NCI-H69 (cell line): ENCODE data around the gene BAIAP2.

ENCODE experiments used
- DNase-seq: peaks from one replicate; lab custom pipeline; 2025; lab: John Stamatoyannopoulos, UW

The BAIAP2 gene

DNA sequence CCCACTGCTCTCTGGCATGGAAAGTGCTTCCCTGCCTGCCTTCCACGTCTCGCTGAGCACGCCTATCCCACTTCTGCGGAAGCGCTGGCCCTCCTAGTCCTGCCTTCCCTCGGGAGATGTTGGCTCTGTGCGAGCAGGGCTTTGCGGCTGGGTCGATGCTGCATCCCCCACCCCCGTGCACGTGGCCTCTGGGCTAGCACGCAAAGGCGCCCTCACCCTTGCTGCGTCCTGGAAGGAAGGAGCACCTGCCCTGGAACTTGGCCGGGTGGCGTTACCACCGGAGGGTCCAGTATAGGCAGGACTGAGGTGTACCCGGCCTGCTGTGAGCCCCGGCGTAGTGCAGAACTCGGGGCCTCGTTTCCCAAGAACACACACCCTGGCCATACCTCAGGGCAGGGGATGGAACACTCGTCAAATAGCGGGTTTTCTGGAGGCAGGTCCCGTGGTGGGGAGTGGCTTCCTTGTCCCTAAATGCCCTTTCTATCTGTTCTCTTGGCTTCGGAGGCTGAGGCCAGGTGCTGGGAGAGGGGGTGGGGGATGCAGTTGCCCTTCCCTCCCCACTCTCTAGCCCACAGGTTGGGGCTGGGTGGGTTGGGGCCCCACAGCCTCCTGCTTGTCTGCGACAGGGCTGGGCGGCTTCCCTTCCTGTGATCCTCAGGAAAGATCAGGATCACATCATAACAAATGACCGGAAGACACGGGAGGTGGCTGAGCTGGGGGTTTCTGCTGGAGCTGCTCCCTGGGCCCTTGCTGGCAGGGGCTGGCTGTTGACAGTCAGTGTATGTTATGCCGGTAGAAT lies 17.4 kb downstream of the BAIAP2 start:
- peak; percentile 77 for DNase-seq

DNA sequence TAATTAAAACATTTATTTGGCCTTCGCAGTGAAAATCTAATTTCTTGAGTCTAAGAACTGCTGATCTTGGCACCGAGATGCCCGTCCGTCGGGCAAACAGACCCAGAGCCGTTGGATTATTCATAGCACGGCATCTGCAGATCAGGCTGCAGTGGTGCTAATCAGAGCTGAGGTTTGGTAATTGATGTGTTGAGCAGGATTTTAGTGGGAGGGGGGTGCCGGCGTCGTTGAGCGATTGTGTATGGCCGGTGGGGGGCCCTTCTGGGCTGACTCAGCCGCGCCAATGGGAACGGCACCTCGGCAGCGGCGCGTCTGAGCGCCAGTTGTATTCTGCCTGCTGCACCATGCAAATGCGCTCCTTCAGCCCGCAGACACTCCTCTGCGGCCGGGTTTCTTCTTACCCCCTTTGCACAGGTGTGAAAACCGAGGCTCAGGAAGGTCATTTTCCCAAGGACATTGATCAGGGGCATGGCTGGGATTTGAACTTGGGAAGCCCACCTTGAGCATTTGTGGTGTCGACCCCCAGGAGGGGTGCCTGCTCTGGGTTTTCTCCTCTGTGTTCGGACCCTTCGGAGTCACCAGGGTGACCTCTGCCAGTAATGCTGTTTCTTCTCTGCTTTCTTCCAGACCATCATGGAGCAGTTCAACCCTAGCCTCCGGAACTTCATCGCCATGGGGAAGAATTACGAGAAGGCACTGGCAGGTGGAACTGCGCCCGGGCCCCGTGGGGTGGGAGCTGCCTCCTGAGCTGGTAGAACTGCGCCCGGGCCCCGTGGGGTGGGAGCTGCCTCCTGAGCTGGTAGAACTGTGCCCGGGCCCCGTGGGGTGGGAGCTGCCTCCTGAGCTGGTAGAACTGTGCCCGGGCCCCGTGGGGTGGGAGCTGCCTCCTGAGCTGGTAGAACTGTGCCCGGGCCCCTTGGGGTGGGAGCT lies 18.4 kb downstream of the BAIAP2 start:
- DNase-seq = peak; percentile 92

DNA sequence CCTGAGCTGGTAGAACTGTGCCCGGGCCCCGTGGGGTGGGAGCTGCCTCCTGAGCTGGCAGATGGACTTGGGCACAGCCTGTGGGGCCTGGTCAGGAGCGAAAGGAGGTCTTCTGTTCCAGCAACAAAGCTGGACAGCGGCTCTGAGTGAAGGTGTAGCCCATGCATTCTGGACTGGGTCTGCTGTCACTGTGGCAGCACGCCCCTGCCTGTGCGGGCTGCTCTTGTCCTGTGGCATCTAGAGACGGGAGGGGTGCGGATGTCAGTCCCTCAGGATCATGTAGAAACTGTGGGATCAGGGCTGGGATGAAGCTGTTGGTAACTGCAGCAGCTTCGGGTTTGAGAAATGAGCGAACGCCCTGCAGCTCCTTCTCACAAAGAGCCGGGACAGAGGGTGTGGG lies 19.4 kb downstream of the BAIAP2 start:
- DNase-seq = no peak

DNA sequence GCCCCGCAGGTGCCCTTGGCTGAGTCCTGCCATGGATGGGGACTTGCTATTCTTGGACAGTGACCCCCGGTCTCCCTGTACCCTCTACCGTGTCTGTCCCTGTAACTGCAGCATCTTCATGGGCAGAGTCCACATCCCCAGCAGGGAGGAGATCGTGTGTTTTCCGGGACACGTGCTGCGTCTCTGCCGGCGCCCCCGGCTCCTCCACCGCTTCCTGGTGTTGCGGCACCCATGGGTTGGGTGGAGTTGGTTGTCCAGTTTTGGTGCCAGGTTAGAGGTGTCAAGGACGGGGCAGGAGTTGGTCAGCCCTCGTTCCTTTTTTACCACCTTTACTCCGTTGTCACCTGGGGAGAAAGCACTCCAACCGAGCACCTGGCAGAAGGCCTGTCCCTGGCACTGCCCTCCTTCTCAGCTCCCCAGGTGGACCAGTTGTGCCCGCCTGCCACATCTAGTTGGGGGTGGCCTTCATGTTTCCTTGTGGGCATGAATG lies 20.0 kb downstream of the BAIAP2 start:
- no peak for DNase-seq

DNA sequence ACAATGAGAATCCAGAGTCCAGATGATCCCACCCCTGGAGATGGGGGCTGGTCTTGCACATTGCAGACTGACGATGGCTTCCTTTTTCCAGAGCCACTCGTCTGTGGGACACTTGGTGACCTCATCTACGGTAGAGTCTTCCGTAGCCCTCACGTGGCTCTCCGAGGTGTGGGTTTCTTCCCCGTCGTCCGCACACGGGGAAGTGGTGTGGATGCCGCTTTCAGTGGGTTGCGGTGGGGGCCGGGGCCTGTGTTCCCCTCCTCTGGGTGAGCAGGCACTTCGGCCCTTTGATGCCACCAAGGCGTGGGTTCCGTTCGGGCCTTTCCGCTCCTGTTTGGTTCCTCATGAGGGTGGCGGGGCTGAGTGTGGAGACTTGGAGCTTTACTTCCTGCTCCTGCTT lies 21.4 kb downstream of the BAIAP2 start:
- no peak for DNase-seq

DNA sequence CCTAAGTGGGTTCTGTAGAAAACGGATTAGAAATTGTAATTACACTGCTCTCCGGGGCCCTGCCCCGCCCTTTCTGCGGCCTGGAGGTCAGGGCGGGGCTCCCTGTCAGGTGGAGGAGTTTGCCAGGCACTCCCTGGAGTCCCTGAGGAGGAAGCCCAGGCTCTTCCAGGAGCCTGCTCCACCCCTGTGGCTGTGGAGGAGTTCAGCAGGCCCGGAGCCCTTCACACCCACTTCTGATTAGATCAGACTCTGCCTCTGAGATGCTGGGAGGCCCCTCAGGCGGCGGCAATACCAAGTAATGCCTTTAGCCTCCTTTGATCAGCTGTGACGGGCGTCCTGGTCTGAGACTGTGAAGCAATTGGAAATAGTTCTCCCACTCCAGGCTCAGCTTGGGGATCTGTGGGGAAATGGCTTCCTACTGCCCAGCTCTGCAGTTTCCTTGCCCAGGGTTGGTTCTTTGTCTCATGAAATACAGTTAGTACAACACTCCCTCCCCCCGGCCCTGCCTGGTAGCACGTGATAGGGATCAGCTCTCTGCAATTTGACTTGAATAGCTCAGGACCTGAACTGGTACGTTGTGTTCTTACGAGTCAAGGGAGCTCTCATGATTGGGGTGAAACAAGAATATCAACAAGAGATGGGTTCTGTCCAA lies 22.3 kb downstream of the BAIAP2 start:
- peak; percentile 28 for DNase-seq

DNA sequence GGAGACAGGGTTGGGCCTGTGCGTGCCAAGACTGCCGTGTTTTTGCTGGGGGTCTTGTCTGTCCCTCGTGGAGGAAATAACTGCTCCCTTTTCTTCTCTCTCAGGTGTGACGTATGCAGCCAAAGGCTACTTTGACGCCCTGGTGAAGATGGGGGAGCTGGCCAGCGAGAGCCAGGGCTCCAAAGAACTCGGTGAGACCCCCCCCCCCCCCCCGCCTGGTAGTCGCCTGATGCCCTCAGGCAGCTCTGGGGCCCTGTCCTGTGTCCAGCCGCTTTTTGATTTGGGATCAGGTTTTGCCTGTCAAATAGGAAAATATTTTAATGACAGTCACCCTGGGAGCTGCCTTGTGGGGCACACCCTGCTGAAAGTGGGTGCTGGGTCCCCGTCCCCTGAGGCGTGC lies 22.8 kb downstream of the BAIAP2 start:
- no peak for DNase-seq

DNA sequence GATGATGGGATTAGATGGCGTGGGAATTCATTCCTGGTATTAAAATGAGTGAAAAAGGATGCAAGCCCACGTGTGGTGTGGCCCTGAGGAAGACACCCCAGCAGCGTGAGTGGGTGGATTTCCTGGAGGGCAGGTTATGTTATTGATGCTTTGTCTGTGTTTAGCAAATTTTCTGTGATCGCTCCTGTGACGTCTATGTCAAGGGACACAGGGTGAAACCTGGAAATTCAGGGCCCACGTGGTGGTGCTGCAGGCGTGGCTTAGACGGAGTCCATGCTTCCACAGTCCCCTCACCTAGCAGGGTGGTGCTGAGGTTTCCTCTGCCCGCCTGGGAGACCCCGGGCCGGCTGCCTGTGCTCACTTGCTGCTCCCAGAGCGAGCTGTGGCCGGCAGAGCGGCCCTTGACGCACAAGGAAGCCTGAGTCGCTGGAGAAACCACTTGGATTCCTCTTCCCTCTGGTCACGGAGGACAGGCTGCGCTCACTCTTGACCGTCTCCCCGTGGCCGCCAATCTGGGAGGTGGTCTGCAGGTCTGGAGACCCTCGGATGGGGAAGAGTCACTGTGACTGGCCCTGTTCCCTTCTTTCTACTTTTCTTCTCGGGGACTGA lies 23.4 kb downstream of the BAIAP2 start:
- no peak for DNase-seq

DNA sequence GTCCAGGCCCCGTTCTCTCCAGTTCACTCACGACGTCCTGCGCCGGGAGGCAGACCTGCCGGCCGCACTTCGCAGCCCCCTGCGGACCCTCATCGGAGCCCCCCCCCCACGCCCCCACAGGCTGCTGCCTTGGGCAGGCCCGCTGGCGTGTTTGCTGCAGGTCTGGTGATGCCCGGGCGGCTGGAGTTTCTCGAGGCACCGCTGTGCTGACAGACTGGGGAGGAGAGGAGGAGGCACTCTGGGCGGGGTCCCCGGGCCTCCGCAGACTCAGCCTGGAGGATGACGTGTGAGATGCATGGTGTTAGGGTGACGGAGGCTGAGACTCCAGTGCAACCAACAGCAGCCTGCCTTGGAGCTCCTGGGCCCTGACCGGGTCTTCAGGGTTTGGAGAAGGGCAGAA lies 24.1 kb downstream of the BAIAP2 start:
- DNase-seq = no peak

DNA sequence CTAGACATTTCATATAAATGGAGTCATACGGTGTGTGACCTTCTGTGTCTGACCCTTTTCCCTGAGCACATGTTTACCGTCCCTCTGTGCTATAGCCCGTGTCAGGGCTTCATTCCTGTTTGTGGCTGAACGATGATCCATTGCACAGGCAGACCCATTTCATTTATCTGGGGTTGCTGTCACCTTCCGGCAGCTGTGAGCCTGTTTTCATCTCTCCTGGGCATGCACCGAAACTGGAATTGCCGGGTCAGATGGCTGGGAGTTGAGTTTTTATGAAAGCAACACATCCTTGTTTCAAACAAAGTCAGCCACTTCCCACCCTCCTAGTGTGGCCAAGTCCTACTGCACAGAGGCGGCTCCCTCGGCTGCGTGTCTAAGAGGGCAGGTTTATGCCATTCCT lies 25.5 kb downstream of the BAIAP2 start:
- no peak for DNase-seq

DNA sequence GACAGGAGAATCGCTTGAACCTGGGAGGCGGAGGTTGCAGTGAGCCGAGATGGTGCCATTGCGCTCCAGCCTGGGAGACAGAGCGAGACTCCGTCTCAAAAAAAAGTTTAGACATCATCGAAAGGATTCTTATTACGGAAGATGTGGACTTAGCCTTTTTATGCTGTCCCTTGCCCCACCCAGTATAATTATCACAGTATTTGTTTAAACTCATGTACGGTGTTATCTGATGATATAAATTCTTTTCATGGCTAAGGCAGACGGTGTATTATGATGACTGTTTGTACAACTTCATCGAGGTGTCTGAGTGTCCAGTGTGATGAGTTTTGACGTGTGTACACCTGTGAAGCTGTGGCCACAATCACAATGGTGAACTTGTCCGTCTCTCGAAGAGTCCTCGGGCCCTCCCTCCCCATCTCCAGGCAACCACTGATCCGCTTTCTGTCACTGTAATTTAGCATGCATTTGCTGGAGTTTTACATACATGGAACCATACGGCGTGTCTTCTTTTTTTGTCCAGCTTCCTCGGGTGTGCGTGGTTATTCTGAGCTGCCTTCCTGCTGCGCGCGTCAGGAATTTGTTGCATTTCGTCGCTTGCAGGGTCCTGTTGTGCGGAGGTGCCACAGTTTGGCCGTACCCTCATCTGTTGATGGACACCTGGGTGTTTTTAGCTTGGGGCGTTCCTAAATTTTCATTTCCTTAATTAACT lies 26.2 kb downstream of the BAIAP2 start:
- DNase-seq = no peak

DNA sequence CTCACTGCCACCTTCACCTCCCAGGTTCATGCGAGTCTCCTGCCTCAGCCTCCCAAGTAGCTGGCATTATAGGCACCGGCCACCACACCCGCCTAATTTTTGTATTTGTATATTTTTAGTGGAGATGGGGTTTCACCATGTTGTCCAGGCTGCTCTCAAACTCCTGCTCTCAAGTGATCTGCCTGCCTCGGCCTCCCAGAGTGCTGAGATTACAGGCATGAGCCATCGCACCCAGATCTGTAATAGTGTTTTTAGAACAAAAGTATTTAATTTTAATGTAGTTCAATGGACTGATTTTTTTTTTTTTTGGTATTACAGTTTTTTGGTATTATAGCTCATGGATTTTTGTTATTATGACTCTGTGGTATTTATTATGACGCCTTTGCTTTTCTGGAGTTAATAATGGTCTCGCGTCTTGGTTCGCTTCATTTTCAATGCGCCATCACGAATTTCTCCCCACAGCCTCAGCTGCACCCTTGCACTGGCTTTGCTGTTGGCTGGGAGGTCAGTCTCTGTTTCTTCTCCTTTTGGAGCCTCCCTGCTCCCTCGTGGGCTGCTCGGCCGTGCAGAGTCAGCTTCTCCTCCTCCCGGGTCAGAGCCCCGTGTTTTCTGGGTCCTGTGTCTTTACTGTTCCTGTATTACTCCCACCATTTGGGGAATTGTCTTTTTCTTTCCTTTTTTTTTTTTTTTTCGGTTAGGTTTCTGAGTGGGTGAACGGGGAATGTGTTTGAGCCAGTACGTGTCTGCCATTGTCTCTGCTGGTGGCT lies 27.2 kb downstream of the BAIAP2 start:
- no peak for DNase-seq

DNA sequence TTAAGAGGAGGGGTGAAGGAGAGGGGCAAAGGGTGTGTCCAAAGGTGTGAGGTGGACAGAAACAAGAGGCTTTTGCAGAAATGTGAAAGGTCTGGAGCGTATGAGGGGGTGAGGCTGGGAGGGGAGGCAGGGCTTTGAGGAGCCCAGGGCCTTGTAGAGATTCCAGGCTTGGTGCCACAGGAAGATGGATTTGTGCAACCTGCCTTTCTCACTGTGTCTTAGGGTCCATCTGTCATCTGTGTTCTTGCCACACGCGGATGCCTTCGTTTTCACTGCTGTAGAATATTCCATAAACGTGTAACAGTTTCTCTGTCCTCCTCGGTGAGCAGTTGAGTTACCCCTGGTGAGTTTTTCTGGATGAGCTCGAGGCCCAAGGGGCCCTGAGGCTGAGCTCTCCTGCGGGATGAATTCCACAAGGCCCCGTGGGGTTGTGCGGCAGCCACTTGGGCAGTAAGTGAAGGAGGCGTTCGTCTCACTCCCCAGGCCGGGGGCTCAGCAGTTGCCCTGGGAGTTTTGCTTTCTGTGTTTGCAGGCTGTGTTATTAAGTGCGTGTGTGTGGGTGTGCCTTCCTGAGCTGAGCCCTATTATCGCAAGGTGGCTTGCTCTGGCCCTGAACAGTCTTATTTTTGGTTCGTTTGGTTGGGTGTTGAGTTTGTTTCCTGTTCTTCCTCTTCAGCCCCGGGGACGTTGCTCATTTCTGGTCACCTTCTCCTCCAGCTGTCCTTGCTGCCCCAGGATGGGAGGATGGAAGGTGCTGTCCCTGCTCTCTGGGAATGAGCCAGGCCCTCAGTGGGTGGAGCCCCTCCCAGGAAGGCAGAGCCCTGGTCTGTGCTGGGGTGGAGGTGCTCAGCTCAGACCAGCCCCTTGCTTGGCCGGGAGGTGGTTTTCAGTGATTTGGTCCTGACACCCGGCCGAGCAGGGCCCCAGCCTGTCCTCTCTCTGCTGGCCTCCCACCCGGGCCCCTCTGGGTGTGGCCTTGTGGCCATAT lies 28.4 kb downstream of the BAIAP2 start:
- DNase-seq = no peak

DNA sequence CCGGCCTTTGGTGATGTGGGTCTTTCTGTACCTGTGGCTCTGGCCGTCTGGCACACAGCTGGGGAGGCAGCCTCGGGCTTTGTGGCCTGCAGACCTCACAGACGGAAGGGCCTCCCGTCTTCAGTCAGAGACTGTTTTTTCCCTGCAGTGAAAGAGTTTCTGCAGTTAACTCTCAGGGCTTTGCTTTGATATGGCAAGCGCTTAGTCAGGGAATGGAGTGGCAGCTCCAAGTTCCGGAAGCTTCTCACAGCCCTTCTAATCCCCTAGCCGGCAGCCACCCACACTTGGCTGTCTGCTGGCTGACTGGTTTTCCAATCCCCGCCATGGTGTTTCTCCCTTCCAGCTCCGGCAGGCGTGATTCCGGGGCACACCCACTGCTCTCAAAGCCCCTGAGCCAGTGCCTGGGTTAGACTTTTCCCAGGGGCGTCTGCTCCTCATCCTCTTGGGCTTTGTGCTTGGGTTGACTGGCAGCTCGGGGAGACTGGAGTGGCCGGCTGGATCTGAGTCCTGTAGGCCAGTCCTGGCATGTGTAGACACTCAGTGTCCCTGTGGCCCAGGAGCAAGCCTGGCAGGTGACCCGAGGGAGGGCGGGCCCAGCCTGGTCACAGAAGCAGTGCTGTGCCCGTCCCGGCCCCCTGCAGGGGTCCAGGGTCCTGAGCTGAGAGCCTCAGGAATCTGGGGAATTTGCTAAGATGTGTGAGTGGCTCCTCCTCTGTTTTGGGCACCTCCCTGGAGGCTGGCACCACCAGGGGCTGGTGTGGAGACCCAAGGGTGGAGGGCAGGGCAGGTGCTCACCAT lies 29.9 kb downstream of the BAIAP2 start:
- no peak for DNase-seq

DNA sequence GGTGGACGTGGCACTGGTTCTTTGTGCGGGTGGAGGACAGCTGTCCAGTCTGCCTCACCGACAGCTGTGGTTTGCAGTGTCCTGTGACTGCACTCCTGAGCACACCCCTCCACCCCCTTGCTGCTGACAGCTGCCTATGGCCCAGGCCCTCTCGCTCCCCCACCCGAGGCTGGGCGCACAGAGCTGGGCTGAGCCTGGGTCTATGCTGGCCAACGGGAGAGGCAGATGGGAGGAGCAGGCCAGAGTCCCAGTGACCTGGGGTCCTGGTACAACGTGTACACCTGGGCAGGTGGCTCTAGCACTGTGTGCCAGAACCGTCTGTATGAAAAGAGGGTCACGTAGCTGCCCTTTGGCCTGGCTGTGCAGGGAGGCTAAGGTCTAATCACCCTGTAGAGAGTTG lies 30.5 kb downstream of the BAIAP2 start:
- no peak for DNase-seq

DNA sequence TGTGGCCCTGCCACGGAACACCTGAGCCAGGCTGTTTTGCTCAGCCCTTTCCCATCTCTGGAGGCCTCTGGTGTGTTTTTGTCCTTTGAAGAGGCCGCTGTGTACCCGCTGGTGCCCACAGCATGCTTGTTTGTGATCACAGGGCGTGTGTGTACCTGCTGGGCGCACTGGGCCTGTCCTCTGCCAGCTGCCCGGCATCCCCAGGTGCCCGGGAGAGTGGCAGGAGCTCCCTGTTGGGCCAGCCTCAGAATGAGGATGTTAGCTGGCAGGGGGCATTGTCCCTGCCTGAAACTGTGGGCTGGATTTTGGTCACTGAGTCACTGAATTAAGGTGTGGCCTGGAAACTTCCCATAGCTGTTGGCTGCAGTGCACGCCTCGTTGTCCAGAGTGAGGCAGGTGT lies 31.1 kb downstream of the BAIAP2 start:
- peak; percentile 84 for DNase-seq

DNA sequence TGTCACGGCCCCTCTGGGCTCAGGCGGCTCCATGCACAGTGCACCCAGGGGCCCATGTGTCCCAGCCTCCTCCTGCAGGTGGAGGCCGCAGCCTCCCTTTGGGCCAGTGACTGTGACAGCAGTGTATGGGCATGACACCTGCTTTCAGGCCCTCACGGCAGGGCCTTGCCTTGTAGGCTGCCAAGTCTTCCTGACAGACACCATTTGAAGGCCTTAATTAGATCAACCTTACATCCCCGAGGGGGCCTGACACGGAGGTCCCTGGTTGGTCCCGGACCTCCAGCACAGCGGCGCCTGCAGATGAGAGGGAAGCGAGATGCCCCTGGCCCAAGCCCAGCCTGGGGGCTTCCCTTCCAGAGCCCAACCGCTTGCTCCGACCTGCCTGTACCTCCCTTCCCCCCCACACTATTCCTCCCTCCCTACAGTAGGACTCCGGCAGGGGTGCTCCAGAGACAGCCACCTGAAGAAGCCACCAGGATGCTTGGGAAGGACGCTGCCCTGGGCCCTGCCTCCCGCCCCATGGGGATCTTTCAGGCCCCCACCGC lies 31.9 kb downstream of the BAIAP2 start:
- no peak for DNase-seq

DNA sequence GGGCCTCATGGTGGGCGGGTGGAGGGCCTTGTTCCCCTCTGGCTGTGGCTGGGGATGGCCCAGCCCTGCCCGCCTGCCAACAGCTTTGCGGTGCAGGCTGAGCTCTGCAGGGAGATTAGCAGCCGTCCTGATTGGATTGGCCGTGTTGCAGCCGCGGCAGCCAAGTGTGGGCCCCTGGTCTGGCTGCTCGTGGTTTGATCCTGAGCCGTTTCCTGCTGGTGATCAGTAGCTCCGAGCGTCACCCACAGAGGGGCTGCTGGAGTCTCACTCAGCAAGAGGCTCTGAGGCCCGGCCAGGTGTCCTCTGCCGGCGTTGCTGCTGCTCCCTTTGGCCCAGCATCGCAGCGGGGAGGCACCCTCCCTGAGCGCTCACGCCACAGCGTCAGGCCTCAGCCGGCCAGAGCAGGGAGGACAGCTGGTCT lies 32.5 kb downstream of the BAIAP2 start:
- no peak for DNase-seq
